Endothelial cell of umbilical vein (primary cell): ENCODE results near the gene KRTCAP2. TPM values are rescaled to one million over a fixed set of nuclear protein-coding genes. Genes with fewer than 3 reads are reported as not detected.

ENCODE experiments used
- BruUV-seq: library from RNA; stranded (reverse); fragments of 400-500 nt; replicated peaks from 2 replicates; lab custom pipeline; 2021; lab: Mats Ljungman, UMichigan
- CTCF ChIA-PET: fragments of 300-600, 350-600 bp; sonication (Branson Sonifier 250); formaldehyde crosslinking; loops from one replicate; lab custom pipeline; 2021; ENCODE audit warnings: antibody characterized with exemption, inconsistent platforms; lab: Charles Lee
- POLR2A ChIA-PET: fragments of 300-600, 350-600 bp; sonication (Branson Sonifier 250); formaldehyde crosslinking; loops from one replicate; lab custom pipeline; 2021; ENCODE audit warnings: antibody characterized with exemption, inconsistent platforms; lab: Charles Lee
- DNase-seq: peaks from one replicate; pipeline ENCODE4 v3.0.0-alpha.2; 2011; ENCODE audit warnings: low read depth, low spot score
- FAIRE-seq: peaks from 2 replicates; lab custom pipeline; 2011; peaks lifted over from hg19 to GRCh38; lab: Jason Lieb, UNC
- H2AFZ ChIP-seq: 2 replicates; pipeline ENCODE4 v1.6.0; 2012; ENCODE audit warnings: low read depth, low read length, control low read depth, inconsistent platforms
- H3K27ac ChIP-seq: 2 replicates; pipeline ENCODE4 v1.5.1; 2011; ENCODE audit warnings: low read depth, mild to moderate bottlenecking, control low read depth, low read length, moderate library complexity; ENCODE audit not compliant: insufficient read depth
- H3K27me3 ChIP-seq, 2 experiments: 2 replicates each; pipeline versions ENCODE4 v1.6.0 to v1.6.1; 2011; ENCODE audit warnings: low read length in 2 of 2, mixed read lengths in 1 of 2; ENCODE audit not compliant: control insufficient read depth in 2 of 2, insufficient read depth in 2 of 2
- H3K36me3 ChIP-seq, 2 experiments: 2 replicates in 1 of 2; 3 replicates in 1 of 2; pipeline ENCODE4 v1.5.1; 2011; ENCODE audit warnings: low read length in 2 of 2, mild to moderate bottlenecking in 1 of 2, moderate library complexity in 1 of 2; ENCODE audit not compliant: control insufficient read depth in 2 of 2, insufficient read depth in 2 of 2; ENCODE audit errors: extremely low read depth in 1 of 2
- H3K4me1 ChIP-seq: 3 replicates; pipeline ENCODE4 v1.5.1; 2011; ENCODE audit warnings: mild to moderate bottlenecking, low read length; ENCODE audit not compliant: control insufficient read depth, insufficient read depth; ENCODE audit errors: extremely low read depth
- H3K4me2 ChIP-seq: 2 replicates; pipeline ENCODE4 v1.6.1; 2011; ENCODE audit warnings: low read length, control low read depth, mixed read lengths; ENCODE audit not compliant: insufficient read depth
- H3K4me3 ChIP-seq, 3 experiments: fragments of 200-600 bp in 1 of 3; sonication (generic), shearing (Covaris generic) in 1 of 3; replicated peaks in 1 of 3; 2 replicates each; pipeline ENCODE4 v1.5.1; 2011 to 2016; ENCODE audit warnings: control low read depth in 3 of 3, low read length in 3 of 3, mild to moderate bottlenecking in 2 of 3, inconsistent platforms in 1 of 3, low read depth in 1 of 3, moderate library complexity in 1 of 3; ENCODE audit not compliant: insufficient read depth in 1 of 3
- H3K79me2 ChIP-seq: 2 replicates; pipeline ENCODE4 v1.6.0; 2012; ENCODE audit warnings: low read length, inconsistent platforms; ENCODE audit not compliant: control insufficient read depth, insufficient read depth
- H3K9ac ChIP-seq: replicated peaks from 2 replicates; pipeline ENCODE3; 2011; ENCODE audit warnings: low read length, control low read depth; ENCODE audit not compliant: insufficient read depth; ENCODE audit errors: extremely low read depth
- H3K9me1 ChIP-seq: replicated peaks from 3 replicates; pipeline ENCODE4 v1.6.0; 2011; ENCODE audit warnings: mild to moderate bottlenecking, low read length; ENCODE audit not compliant: control insufficient read depth, insufficient read depth; ENCODE audit errors: extremely low read depth
- H3K9me3 ChIP-seq: replicated peaks from 2 replicates; pipeline ENCODE4 v1.5.1; 2012; ENCODE audit warnings: low read length, inconsistent platforms; ENCODE audit not compliant: control insufficient read depth, insufficient read depth
- H4K20me1 ChIP-seq: replicated peaks from 2 replicates; pipeline ENCODE3; 2011; ENCODE audit warnings: mild to moderate bottlenecking, low read length; ENCODE audit not compliant: control insufficient read depth, insufficient read depth; ENCODE audit errors: extremely low read depth
- EZH2 ChIP-seq: IDR thresholded peaks from 2 replicates; pipeline ENCODE4 v1.6.1; 2012; ENCODE audit warnings: borderline replicate concordance, low read depth, mild to moderate bottlenecking, moderate library complexity, low read length, inconsistent platforms; ENCODE audit not compliant: severe bottlenecking
- dilution Hi-C: fragments of 300-500 bp; cut with MboI; formaldehyde crosslinking; loops from one replicate; pipeline ENCODE4 v1.15.0; 2019; ENCODE audit warnings: low sequenced_read_pairs; ENCODE audit not compliant: extremely low pct_ligation_motif_present
- intact Hi-C: fragments of 100-400 bp; cut with micrococcal nuclease; formaldehyde crosslinking; loops from one replicate; pipeline ENCODE4 v1.10.0; 2022
- polyA plus RNA-seq, 4 experiments: library from polyadenylated mRNA; depleted of rRNA in 3 of 4; stranded (reverse) in 3 of 4; unstranded in 1 of 4; fragments of >200 nt; gene quantifications; 2 replicates each; pipeline versions ENCODE4 v1.2.1 to v1.2.3, GENCODE V29; 2011 to 2012; ENCODE audit warnings: missing spikeins in 1 of 4
- total RNA-seq: library from RNA; stranded (reverse); gene quantifications from 2 replicates; pipeline ENCODE4 v1.2.3, GENCODE V29; 2021
- TF ChIP-seq, protein P1 (sequence below), 2 donors: IDR thresholded peaks; 1 replicate in 1 of 2; 2 replicates in 1 of 2; pipeline ENCODE4 v1.5.1; 2011; ENCODE audit warnings: low read length in 2 of 2, mild to moderate bottlenecking in 2 of 2, moderate library complexity in 2 of 2, control low read depth in 1 of 2, inconsistent platforms in 1 of 2, low read depth in 1 of 2; ENCODE audit not compliant: insufficient read depth in 1 of 2; ENCODE audit errors: extremely low read depth in 1 of 2

Gene KRTCAP2
- total and polyA plus RNA-seq, 2 donors (not counting 3 experiments of a cell fraction or from before 2014, with no cell fraction given) = 207 to 362 TPM

GRCh38 chr1:155175281-155175926, 2.3 kb upstream of the KRTCAP2 start:
- Histone ChIP-seq H4K20me1 (no peaks in the 10 kb centered on the region), H3K27me3 (no peaks in the 10 kb centered on the region), H3K4me2 (no peak overlapping the region), H2AFZ (no peak overlapping the region), H3K27ac (no peak overlapping the region), H3K4me1 (peaks cover 11% of the 10 kb centered on the region), H3K9ac (no peak overlapping the region), H3K4me3 (no peak overlapping the region), H3K36me3 (peaks cover 4 to 25% of the 10 kb centered on the region in 2 experiments), H3K79me2 (peaks cover 16% of the 10 kb centered on the region), H3K9me1 (no peaks in the 10 kb centered on the region), H3K9me3 (no peaks in the 10 kb centered on the region)
- no TSS peak for BruUV-seq
- ChIA-PET POLR2A (no interaction called here), CTCF (interaction anchor here (0.6 to 3.9 kb wide), 9 partner anchors 9 to 473 kb away, joined by 3 to 88 read pairs (median 9); partner anchors contain the start of gene THBS3)
- no peak for FAIRE-seq
- intact Hi-C loops (no loop called here), dilution Hi-C loops (no loop called here)
- no peak for TF ChIP-seq EZH2
- TF ChIP-seq, protein P1, sequence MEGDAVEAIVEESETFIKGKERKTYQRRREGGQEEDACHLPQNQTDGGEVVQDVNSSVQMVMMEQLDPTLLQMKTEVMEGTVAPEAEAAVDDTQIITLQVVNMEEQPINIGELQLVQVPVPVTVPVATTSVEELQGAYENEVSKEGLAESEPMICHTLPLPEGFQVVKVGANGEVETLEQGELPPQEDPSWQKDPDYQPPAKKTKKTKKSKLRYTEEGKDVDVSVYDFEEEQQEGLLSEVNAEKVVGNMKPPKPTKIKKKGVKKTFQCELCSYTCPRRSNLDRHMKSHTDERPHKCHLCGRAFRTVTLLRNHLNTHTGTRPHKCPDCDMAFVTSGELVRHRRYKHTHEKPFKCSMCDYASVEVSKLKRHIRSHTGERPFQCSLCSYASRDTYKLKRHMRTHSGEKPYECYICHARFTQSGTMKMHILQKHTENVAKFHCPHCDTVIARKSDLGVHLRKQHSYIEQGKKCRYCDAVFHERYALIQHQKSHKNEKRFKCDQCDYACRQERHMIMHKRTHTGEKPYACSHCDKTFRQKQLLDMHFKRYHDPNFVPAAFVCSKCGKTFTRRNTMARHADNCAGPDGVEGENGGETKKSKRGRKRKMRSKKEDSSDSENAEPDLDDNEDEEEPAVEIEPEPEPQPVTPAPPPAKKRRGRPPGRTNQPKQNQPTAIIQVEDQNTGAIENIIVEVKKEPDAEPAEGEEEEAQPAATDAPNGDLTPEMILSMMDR (IDR thresholded peaks at IDR 0.05; ENCODE audit: extremely low read depth in 1 of 2, insufficient read depth in 1 of 2, low read depth in 1 of 2, low read length in 2 of 2) = no peak
- DNase-seq = no peak
